GM12873 (cell line): ENCODE measurements around the gene PNMA3.
A peak's percentile ranks its signal among the peaks of the same experiment; 100 is the strongest.

Experiments
- TF ChIP-seq, protein P1 (sequence below): IDR thresholded peaks from 2 replicates; pipeline ENCODE4 v1.5.1; 2012; ENCODE audit warnings: low read depth, mild to moderate bottlenecking, moderate library complexity, low read length, control low read depth; ENCODE audit not compliant: insufficient read depth; ENCODE audit errors: missing control alignments

The PNMA3 gene, protein sequence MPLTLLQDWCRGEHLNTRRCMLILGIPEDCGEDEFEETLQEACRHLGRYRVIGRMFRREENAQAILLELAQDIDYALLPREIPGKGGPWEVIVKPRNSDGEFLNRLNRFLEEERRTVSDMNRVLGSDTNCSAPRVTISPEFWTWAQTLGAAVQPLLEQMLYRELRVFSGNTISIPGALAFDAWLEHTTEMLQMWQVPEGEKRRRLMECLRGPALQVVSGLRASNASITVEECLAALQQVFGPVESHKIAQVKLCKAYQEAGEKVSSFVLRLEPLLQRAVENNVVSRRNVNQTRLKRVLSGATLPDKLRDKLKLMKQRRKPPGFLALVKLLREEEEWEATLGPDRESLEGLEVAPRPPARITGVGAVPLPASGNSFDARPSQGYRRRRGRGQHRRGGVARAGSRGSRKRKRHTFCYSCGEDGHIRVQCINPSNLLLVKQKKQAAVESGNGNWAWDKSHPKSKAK

GRCh38 chrX:153055871-153056749 lies at the start of gene PNMA3:
Gene PNMA3 (plus strand): TSS chrX:153056470. CDS start chrX:153057056, 586 bp downstream.
- TF ChIP-seq, protein P1, sequence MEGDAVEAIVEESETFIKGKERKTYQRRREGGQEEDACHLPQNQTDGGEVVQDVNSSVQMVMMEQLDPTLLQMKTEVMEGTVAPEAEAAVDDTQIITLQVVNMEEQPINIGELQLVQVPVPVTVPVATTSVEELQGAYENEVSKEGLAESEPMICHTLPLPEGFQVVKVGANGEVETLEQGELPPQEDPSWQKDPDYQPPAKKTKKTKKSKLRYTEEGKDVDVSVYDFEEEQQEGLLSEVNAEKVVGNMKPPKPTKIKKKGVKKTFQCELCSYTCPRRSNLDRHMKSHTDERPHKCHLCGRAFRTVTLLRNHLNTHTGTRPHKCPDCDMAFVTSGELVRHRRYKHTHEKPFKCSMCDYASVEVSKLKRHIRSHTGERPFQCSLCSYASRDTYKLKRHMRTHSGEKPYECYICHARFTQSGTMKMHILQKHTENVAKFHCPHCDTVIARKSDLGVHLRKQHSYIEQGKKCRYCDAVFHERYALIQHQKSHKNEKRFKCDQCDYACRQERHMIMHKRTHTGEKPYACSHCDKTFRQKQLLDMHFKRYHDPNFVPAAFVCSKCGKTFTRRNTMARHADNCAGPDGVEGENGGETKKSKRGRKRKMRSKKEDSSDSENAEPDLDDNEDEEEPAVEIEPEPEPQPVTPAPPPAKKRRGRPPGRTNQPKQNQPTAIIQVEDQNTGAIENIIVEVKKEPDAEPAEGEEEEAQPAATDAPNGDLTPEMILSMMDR, result no peak

DNA sequence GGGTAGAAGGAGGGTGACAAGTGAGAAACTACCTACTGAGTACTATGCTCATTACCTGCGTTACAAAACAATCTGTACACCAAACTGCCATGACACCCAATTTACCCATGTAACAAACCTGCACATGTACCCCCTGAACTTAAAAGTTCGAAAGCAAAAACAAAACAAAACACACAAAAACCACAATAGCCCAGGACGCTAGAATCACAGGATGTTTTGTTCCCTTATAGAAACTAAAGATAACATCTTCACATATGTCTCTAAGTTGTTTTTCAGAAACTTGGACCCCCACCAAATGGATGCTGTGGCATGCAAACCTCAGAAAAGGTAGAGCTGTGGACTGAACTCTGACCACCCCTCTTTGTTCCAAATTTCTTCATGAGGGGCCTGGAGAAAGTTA lies 37.1 kb upstream of the PNMA3 start:
- TF ChIP-seq, protein P1, result no peak

- TF ChIP-seq, protein P1, result no peak
Observed at GRCh38 chrX:153029162-153029561, 27.1 kb upstream of the PNMA3 start.

GRCh38 chrX:153029875-153030274 lies 26.4 kb upstream of the PNMA3 start:
- TF ChIP-seq, protein P1, result no peak

- TF ChIP-seq, protein P1, result no peak
Observed at GRCh38 chrX:153030801-153031200, 25.5 kb upstream of the PNMA3 start.

GRCh38 chrX:153032397-153033118 lies 23.7 kb upstream of the PNMA3 start:
- TF ChIP-seq, protein P1, result peak; percentile 81

- TF ChIP-seq, protein P1, result no peak
Observed at GRCh38 chrX:153049093-153049492, 7.2 kb upstream of the PNMA3 start.
